B cell (primary cell): ENCODE results near the gene EIF4G1. TPM values are rescaled to one million over a fixed set of nuclear protein-coding genes. Genes with fewer than 3 reads are reported as not detected.
A peak's percentile ranks its signal among the peaks of the same experiment; 100 is the strongest.

Experiments used
- ATAC-seq: fragments of 200-7000 bp; cut with Tn5 transposase; one replicate; pipeline ENCODE4 v1.10.0; 2021; ENCODE audit warnings: low read depth, mild to moderate bottlenecking, moderate number of reproducible peaks, moderate library complexity
- CTCF ChIA-PET: fragments of 350-600 bp; sonication (Branson Sonifier 250); formaldehyde crosslinking; loops from one replicate; lab custom pipeline; 2021; ENCODE audit warnings: antibody characterized with exemption, inconsistent platforms; lab: Charles Lee
- POLR2A ChIA-PET: fragments of 350-600 bp; sonication (Branson Sonifier 250); formaldehyde crosslinking; loops from one replicate; lab custom pipeline; 2021; ENCODE audit warnings: antibody characterized with exemption; lab: Charles Lee
- DNase-seq: peaks from one replicate; pipeline ENCODE4 v3.0.0; 2013
- H2AFZ ChIP-seq: 2 replicates; pipeline ENCODE4 v1.6.1; 2012; ENCODE audit warnings: mild to moderate bottlenecking, low read depth, low read length; ENCODE audit not compliant: insufficient read depth, poor library complexity, severe bottlenecking
- H3K27ac ChIP-seq, 2 donors: 1 replicate in 1 of 2; 2 replicates in 1 of 2; pipeline ENCODE4 v1.5.1; 2012 to 2013; ENCODE audit warnings: low read length in 2 of 2, mild to moderate bottlenecking in 2 of 2, moderate library complexity in 1 of 2
- H3K27me3 ChIP-seq, 4 experiments: fragments of 200-600 bp in 1 of 4; sonication (generic) in 1 of 4; replicated peaks in 1 of 4; 1 replicate in 2 of 4; 2 replicates in 2 of 4; pipeline versions ENCODE4 v1.6.1 to v1.7.0; 2013 to 2016; ENCODE audit warnings: low read length in 3 of 4, mild to moderate bottlenecking in 2 of 4, mixed read lengths in 1 of 4, moderate library complexity in 1 of 4; ENCODE audit not compliant: insufficient read depth in 4 of 4, control insufficient read depth in 3 of 4; ENCODE audit errors: control extremely low read depth in 1 of 4
- H3K36me3 ChIP-seq, 2 experiments: replicated peaks in 1 of 2; 1 replicate in 1 of 2; 2 replicates in 1 of 2; pipeline versions ENCODE4 v1.6.1 to v1.7.1; 2013; ENCODE audit warnings: low read length in 1 of 2; ENCODE audit not compliant: insufficient read depth in 2 of 2, control insufficient read depth in 1 of 2; ENCODE audit errors: control extremely low read depth in 1 of 2, extremely low read depth in 1 of 2
- H3K4me1 ChIP-seq, 2 donors: fragments of 200-600 bp in 1 of 2; sonication (generic) in 1 of 2; 1 replicate in 1 of 2; 2 replicates in 1 of 2; pipeline versions ENCODE4 v1.5.1 to v1.6.1; 2013 to 2017; ENCODE audit warnings: low read length in 2 of 2; ENCODE audit not compliant: control insufficient read depth in 2 of 2, insufficient read depth in 2 of 2
- H3K4me2 ChIP-seq: replicated peaks from 2 replicates; pipeline ENCODE3; 2012; ENCODE audit warnings: mild to moderate bottlenecking, low read depth, low read length; ENCODE audit not compliant: poor library complexity, severe bottlenecking
- H3K4me3 ChIP-seq, 5 experiments: fragments of 200-600 bp in 1 of 5; sonication (generic) in 1 of 5; 1 replicate in 3 of 5; 2 replicates in 2 of 5; pipeline versions ENCODE4 v1.5.1 to v1.7.0; 2011 to 2016; ENCODE audit warnings: low read length in 4 of 5, mild to moderate bottlenecking in 4 of 5, low read depth in 2 of 5, control low read depth in 1 of 5, moderate library complexity in 1 of 5; ENCODE audit not compliant: insufficient read depth in 1 of 5; ENCODE audit errors: control extremely low read depth in 1 of 5, extremely low read depth in 1 of 5
- H3K79me2 ChIP-seq: fragments of 200-600 bp; sonication (generic); one replicate; pipeline ENCODE4 v1.6.0; 2016; ENCODE audit warnings: low read length; ENCODE audit not compliant: control insufficient read depth, insufficient read depth
- H3K9ac ChIP-seq: fragments of 200-600 bp; sonication (generic); 2 replicates; pipeline ENCODE4 v1.6.1; 2017; ENCODE audit warnings: mild to moderate bottlenecking, low read length, moderate library complexity
- H3K9me3 ChIP-seq, 3 donors: one replicate each; pipeline versions ENCODE4 v1.6.1 to v1.7.1; 2013; ENCODE audit warnings: low read length in 2 of 3; ENCODE audit not compliant: control insufficient read depth in 2 of 3, insufficient read depth in 1 of 3; ENCODE audit errors: control extremely low read depth in 1 of 3
- H4K20me1 ChIP-seq: 2 replicates; pipeline ENCODE4 v1.6.0; 2012; ENCODE audit warnings: mild to moderate bottlenecking, low read length; ENCODE audit not compliant: insufficient read depth, control insufficient read depth, poor library complexity, severe bottlenecking
- H3K27ac Mint-ChIP-seq: one replicate; pipeline ENCODE4 v1.8.0; 2021; ENCODE audit warnings: mixed read lengths
- H3K27me3 Mint-ChIP-seq: one replicate; pipeline ENCODE4 v1.8.0; 2021; ENCODE audit warnings: mixed read lengths
- H3K4me1 Mint-ChIP-seq: one replicate; pipeline ENCODE4 v1.8.0; 2021; ENCODE audit warnings: mixed read lengths
- H3K4me3 Mint-ChIP-seq: one replicate; pipeline ENCODE4 v1.8.0; 2021; ENCODE audit warnings: mixed read lengths
- H3K9me3 Mint-ChIP-seq: one replicate; pipeline ENCODE4 v1.8.0; 2022; ENCODE audit warnings: mixed read lengths; ENCODE audit not compliant: insufficient read depth
- CTCF ChIP-seq: fragments of 200-600 bp; IDR thresholded peaks from one replicate; pipeline ENCODE4 v1.8.0; 2022; ENCODE audit warnings: antibody characterized with exemption, mild to moderate bottlenecking
- EZH2 ChIP-seq: IDR thresholded peaks from 2 replicates; pipeline ENCODE4 v1.6.1; 2012; ENCODE audit warnings: borderline replicate concordance, low read depth, mild to moderate bottlenecking, moderate library complexity, low read length; ENCODE audit not compliant: insufficient read depth, poor library complexity, severe bottlenecking
- WGBS: methylation state at CpG from one replicate; pipeline ENCODE4 v1.1.5; 2013; ENCODE audit warnings: missing lambda C conversion rate; ENCODE audit not compliant: insufficient coverage; 5-methylcytosine and 5-hydroxymethylcytosine counted together
- intact Hi-C: fragments of 100-400 bp; cut with micrococcal nuclease; formaldehyde crosslinking; loops from one replicate; pipeline ENCODE4 v1.10.0; 2022
- polyA plus RNA-seq: library from polyadenylated mRNA; depleted of rRNA; stranded (reverse); fragments of >200 nt; gene quantifications from 2 replicates; pipeline ENCODE4 v1.2.3, GENCODE V29; 2012
- total RNA-seq, 2 donors: library from RNA; stranded (reverse); fragments of 120-200 nt in 1 of 2; gene quantifications; 1 replicate in 1 of 2; 2 replicates in 1 of 2; pipeline versions ENCODE4 v1.2.3 to v1.2.4, GENCODE V29; 2013 to 2022

Gene EIF4G1
- total and polyA plus RNA-seq, 2 donors (not counting 1 experiment from before 2014, with no cell fraction given) = 65.8 to 160 TPM

- Mint-ChIP-seq H3K27me3 (no peaks in the 10 kb centered on the region), H3K9me3 (no peaks in the 10 kb centered on the region), H3K27ac (peak overlapping the region; percentile 85), H3K4me3 (peak overlapping the region; percentile 90), H3K4me1 (peaks cover 20% of the 10 kb centered on the region)
- H3K4me1 ChIP-seq = peaks cover 9 to 17% of the 10 kb centered on the region in 2 donors
- ChIA-PET POLR2A (interaction anchor here (0.6 to 1.0 kb wide), 8 partner anchors 8 to 477 kb away, joined by 3 to 13 read pairs (median 6); partner anchors contain the start of genes EIF4G1 and PARL), CTCF (interaction anchor here (0.5 to 3.0 kb wide), 9 partner anchors 8 to 199 kb away, joined by 3 to 13 read pairs (median 3); partner anchors contain the start of gene EPHB3)
- H3K27ac ChIP-seq = peak overlapping the region; percentile 79 to 86
- H3K36me3 ChIP-seq = peaks cover 0 to 6% of the 10 kb centered on the region in 2 experiments
- intact Hi-C loops = loop anchor here (1.0 to 5.0 kb wide), 3 partner anchors 113 to 1575 kb away; partner anchors contain the start of genes EEF1AKMT4, MAGEF1 and TRA2B
- H3K27me3 ChIP-seq = no peaks in the 10 kb centered on the region
- ATAC-seq = peak; percentile 6
- peak overlapping the region; percentile 68 to 94 (median 76) for H3K4me3 ChIP-seq
- H2AFZ ChIP-seq = peak overlapping the region; percentile 96
- peaks cover 9% of the 10 kb centered on the region for H3K79me2 ChIP-seq
- peak overlapping the region; percentile 97 for H3K4me2 ChIP-seq
- H3K9me3 ChIP-seq = no peaks in the 10 kb centered on the region
- 1% methylated on average over 35 of the region's 38 CpGs for WGBS
- peak overlapping the region; percentile 85 for H3K9ac ChIP-seq
- peak; percentile 65 for DNase-seq
- no peaks in the 10 kb centered on the region for H4K20me1 ChIP-seq
- TF ChIP-seq EZH2 (no peak), CTCF (no peak)
Measured at GRCh38 chr3:184361932-184362667, 47.7 kb downstream of the EIF4G1 start.
